KOPT-K1 (cell line): ENCODE measurements around the gene SLC25A21.

Source experiments
- H3K27ac ChIP-seq: fragments of 200-600 bp; sonication (generic); 2 replicates; pipeline ENCODE4 v1.5.1; 2016; ENCODE audit warnings: antibody characterized with exemption, mild to moderate bottlenecking, low read depth, low read length; ENCODE audit not compliant: poor library complexity, severe bottlenecking
- H3K36me3 ChIP-seq: fragments of 200-600 bp; sonication (generic); 2 replicates; pipeline ENCODE4 v1.5.1; 2017; ENCODE audit warnings: antibody characterized with exemption, mild to moderate bottlenecking, low read length, moderate library complexity; ENCODE audit not compliant: insufficient read depth
- H3K9me3 ChIP-seq: fragments of 200-600 bp; sonication (generic); 2 replicates; pipeline ENCODE4 v1.5.1; 2017; ENCODE audit warnings: antibody characterized with exemption, low read length, mild to moderate bottlenecking; ENCODE audit not compliant: insufficient read depth, poor library complexity, severe bottlenecking

The SLC25A21 gene

GRCh38 chr14:36660736-36661505 lies 511.5 kb downstream of the SLC25A21 start:
- peaks cover 26% of the 10 kb centered on the region for H3K36me3 ChIP-seq
- H3K27ac ChIP-seq: peak overlapping the region; percentile 65
- no peaks in the 10 kb centered on the region for H3K9me3 ChIP-seq

GRCh38 chr14:36659822-36660735 lies 512.3 kb downstream of the SLC25A21 start:
- Histone ChIP-seq H3K9me3 (peaks cover under 1% of the 10 kb centered on the region), H3K27ac (no peak overlapping the region)

GRCh38 chr14:36659010-36659821 lies 513.2 kb downstream of the SLC25A21 start:
- Histone ChIP-seq H3K27ac (no peak overlapping the region), H3K36me3 (peaks cover 11% of the 10 kb centered on the region; the same call in 1 of the 2 replicates), H3K9me3 (peaks cover 9% of the 10 kb centered on the region)

More at GRCh38 chr14:36659822-36660735, 512.3 kb downstream of the SLC25A21 start:
- H3K36me3 ChIP-seq: peaks cover 19% of the 10 kb centered on the region

DNA sequence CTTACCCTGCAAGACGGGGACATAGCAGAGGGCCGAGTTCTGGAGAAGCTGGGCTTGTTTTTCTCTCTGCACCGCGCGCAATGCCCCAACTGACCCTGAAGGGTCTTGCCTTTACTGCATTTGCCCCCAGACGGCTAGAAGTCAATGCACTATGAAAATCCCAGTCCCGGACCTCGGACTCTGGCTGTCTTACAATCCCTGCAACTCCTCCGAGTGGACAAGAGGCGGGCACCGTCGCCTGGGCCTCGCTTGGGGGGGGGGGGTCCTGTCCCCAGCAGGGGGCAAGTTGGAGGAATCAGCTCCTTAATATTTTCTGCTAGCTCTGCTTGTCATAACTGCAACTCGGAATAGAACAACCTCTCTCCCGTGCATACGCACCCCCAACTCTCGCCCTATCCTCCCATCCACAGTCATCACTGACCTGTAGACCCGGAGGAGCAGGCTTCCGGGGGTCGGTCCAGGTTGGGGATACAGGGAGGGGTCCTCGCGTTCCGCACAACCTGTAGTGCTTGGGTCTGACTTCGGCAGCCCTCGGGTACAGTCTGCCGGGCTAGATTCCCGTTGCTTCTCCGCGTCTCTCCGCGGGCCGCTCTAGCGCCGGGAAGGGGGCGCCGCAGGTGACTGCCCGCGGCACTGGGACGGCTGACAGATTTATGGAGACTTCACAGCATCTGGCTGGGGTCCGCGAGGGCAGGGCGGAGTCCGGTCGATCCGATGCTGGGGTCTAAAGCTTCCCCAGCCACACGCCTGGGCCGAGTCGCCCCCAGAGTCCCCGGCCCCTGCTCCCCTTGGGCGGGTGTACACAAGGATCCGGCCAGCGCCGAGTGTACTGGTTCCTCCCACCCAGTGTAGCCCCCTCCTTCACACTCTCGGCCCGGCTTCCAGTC lies 514.0 kb downstream of the SLC25A21 start:
- Histone ChIP-seq H3K9me3 (peaks cover 13% of the 10 kb centered on the region), H3K27ac (no peak overlapping the region), H3K36me3 (peaks cover 2% of the 10 kb centered on the region; the same call in 1 of the 2 replicates)

GRCh38 chr14:36657399-36658122 lies 514.8 kb downstream of the SLC25A21 start:
- Histone ChIP-seq H3K9me3 (peaks cover 13% of the 10 kb centered on the region), H3K27ac (no peak overlapping the region), H3K36me3 (no peaks in the 10 kb centered on the region)

DNA sequence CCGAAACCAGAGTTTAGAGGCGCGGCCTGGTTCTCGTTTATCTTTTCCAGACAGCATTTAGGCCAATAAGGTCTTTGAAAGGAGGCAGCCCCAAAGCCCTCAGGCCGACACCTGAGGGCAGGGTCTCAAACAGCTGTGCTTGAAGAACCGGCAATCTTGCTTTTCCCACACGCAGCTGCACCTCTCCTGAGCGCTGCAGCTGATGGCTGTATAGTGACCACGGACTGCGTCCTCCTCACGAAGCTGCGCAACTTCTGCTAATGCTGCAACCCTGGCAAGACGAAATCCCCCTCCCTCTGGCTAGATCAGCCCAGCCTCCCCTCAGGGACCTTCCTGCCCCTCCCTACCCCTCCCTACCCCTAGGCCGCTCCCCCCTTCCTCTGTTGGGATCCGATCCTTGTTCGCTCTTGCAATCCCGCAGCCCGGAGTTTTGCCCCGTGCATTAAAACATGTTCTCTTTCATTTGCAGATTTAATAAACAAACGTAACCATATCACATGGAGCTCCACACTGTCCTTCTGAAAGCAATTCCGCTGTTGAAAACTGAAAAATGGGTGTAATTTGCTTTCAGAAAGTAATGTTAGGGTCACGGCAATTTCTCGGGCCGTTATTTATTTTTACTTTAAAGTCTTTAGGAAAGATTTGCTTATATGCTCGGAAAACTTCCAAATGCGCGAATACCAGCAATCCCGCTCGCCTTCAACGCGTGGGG lies 515.6 kb downstream of the SLC25A21 start:
- Histone ChIP-seq H3K9me3 (peaks cover 13% of the 10 kb centered on the region), H3K27ac (no peak overlapping the region), H3K36me3 (no peaks in the 10 kb centered on the region)

DNA sequence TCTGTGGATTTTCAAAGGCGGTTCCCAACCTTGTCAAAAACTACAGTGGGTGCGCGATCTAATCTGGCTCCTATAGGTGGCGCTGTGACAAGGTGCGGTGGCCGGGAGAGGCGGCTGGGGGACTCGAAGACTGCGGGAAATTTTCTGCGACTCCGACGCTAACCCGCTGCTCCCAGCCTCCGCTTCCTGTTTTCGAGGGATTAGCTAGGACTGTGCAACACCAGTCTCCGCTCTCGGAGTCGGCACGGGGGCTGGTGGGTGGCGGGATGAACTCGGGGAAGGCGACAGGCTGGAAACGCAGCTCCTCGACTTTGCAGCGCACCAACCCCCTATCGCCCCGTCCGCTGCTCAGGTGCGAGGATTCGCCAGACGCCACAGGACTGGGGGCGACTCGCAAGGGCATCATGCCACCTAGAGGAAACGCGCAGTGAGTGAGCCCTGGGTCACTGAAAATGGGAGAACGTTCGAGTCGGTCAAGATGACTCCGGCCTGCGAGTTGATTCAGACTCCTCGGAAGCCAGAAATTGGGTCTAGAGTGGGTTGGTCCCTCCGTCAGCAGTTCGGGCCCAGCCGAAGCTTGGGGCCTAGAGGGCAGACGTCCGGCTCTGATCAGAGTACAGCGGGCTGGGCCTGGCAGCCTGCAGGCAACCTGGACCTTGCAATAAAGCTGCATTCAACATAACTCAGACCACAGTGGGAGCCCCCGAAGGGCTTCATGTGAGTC lies 516.3 kb downstream of the SLC25A21 start:
- no peak overlapping the region for H3K27ac ChIP-seq
- H3K9me3 ChIP-seq: peaks cover 13% of the 10 kb centered on the region

DNA sequence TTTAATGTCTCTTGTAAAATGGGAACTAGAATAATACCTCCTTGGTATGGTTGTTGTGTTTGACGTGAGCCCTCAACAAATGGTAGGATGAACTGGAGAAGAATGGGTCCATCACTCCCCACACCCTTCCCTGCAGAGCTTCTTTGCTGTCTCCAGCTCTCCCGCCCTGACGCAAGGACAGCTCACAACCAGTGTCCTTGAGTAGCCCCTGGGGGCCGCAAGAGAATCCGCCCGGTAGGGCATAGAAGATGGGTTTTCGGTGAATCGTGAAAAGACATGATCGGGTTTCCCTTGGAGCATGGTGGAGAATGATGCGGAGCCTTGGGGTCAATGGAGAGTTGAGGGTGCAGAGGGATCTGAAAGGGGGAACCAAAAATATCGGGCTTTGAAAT lies 516.8 kb downstream of the SLC25A21 start:
- Histone ChIP-seq H3K27ac (no peak overlapping the region), H3K36me3 (no peaks in the 10 kb centered on the region), H3K9me3 (peaks cover 13% of the 10 kb centered on the region)

More for the DNA sequence above, 516.3 kb downstream of the SLC25A21 start:
- H3K36me3 ChIP-seq: no peaks in the 10 kb centered on the region

- Histone ChIP-seq H3K27ac (no peak overlapping the region), H3K9me3 (peaks cover 13% of the 10 kb centered on the region), H3K36me3 (no peaks in the 10 kb centered on the region)
Observed at GRCh38 chr14:36654794-36655381, 517.5 kb downstream of the SLC25A21 start.

GRCh38 chr14:36653962-36654793 lies 518.2 kb downstream of the SLC25A21 start:
- Histone ChIP-seq H3K36me3 (no peaks in the 10 kb centered on the region), H3K9me3 (peaks cover 13% of the 10 kb centered on the region), H3K27ac (no peak overlapping the region)

DNA sequence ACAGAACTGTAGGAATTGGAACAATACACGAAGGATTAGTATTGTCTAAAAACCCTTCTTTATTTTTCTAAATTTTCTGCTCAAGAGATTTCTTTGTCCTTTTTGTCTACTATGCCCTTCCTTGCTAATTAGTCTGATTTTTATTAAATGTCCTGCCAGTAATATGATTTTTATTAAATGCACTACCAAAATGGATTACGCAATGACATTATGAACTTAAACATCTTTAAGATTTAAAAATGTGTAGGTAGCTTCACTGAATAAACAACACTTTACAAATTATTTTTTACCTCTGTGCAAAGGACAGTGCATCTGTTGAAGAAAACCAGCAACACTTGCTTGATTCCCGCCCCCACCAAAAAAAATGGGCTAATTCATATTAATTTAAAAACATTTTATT lies 519.0 kb downstream of the SLC25A21 start:
- Histone ChIP-seq H3K9me3 (peaks cover 15% of the 10 kb centered on the region), H3K27ac (no peak overlapping the region), H3K36me3 (no peaks in the 10 kb centered on the region)
